ENCODE measurements around the gene ZBTB42. TPM values are rescaled to one million over a fixed set of nuclear protein-coding genes. Genes with fewer than 3 reads are reported as not detected.

The ZBTB42 gene
- total and polyA plus RNA-seq, 3 donors from 2014 or later: 6.1 to 8.4 (median 7.1) TPM

DNA sequence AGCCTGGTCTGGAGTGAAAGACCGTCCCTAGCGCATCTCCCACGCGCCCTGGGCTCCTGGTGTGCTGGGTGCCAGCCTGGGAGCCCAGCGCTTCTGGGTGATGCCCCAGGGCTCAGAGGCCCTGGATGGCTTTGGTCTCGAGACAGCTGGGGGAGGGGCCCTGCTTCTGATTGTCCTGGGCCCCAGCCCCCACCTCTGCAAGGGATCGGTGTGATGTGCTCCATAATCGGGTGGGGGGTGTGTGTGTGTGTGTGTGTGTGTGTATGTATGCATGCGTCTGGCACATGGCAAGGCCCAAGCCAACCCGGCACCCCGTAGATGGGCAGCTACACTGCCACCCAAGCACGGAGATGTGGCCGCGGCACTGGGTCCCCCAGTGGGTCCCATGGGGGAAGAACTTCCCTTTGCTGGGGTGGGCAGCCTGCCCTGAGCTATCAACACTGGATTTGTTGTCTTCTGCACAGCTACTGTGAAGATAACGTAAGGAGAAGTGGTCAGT lies 3.1 kb downstream of the ZBTB42 start:
- H3K27ac ChIP-seq: no peak overlapping the region
- intact Hi-C loops (cut with DNase I; ENCODE audit: low total_unique reads): no loop called here
- no peaks in the 10 kb centered on the region for H3K9me3 ChIP-seq
- H3K4me3 ChIP-seq: no peak overlapping the region
- no peak for TF ChIP-seq CTCF (IDR thresholded peaks at IDR 0.05)
- no peak for TF ChIP-seq POLR2A (IDR thresholded peaks at IDR 0.05)
- H3K36me3 ChIP-seq (ENCODE audit: low read depth, missing control alignments): no peaks in the 10 kb centered on the region
- no peak for DNase-seq
- H3K27me3 ChIP-seq: no peaks in the 10 kb centered on the region
- 81 to 87% methylated on average over 6 to 15 of the region's 15 CpGs for WGBS, 2 donors
- H3K4me1 ChIP-seq: peaks cover 21% of the 10 kb centered on the region

- no peaks in the 10 kb centered on the region for H3K27me3 ChIP-seq
- no peaks in the 10 kb centered on the region for H3K36me3 ChIP-seq (ENCODE audit: low read depth, missing control alignments)
- no peaks in the 10 kb centered on the region for H3K9me3 ChIP-seq
- H3K27ac ChIP-seq: no peak overlapping the region
- DNase-seq: no peak
- intact Hi-C loops (cut with DNase I; ENCODE audit: low total_unique reads): no loop called here
- H3K4me1 ChIP-seq: peaks cover 15% of the 10 kb centered on the region
- no peak for TF ChIP-seq POLR2A (IDR thresholded peaks at IDR 0.05)
- 87 to 91% methylated on average over 14 to 18 of the region's 18 CpGs for WGBS, 2 donors
- no peak overlapping the region for H3K4me3 ChIP-seq
Measured at GRCh38 chr14:104804481-104805325, 3.8 kb downstream of the ZBTB42 start.

DNA sequence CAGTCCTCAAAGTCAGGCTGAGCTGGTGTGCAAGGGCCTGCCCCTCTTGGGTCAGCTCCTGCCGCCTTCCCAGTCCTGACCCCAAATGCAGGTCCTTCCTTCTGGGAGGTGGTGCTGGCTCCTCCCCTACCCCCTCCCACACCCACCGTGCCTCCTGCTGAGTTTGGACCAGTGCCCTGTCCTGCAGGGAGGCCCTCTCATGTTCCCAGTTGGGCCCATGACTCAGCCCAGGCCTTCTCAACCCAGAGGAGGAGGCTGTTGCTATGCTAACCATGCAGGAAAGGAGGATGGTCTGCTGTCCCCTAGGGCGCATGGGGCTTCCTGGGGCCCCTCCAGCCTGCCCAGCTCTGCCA lies 4.4 kb downstream of the ZBTB42 start:
- no peaks in the 10 kb centered on the region for H3K9me3 ChIP-seq
- H3K27ac ChIP-seq: no peak overlapping the region
- no peaks in the 10 kb centered on the region for H3K27me3 ChIP-seq
- H3K4me1 ChIP-seq: peaks cover 11% of the 10 kb centered on the region
- no peak for DNase-seq
- WGBS, 2 donors: 49% methylated on average over 3 of the region's 3 CpGs; no CpG with 5 or more reads in 1 of the 2 donors
- TF ChIP-seq CTCF (IDR thresholded peaks at IDR 0.05) (no peak), POLR2A (IDR thresholded peaks at IDR 0.05) (no peak)
- intact Hi-C loops (cut with DNase I; ENCODE audit: low total_unique reads): no loop called here
- H3K36me3 ChIP-seq (ENCODE audit: low read depth, missing control alignments): no peaks in the 10 kb centered on the region
- no peak overlapping the region for H3K4me3 ChIP-seq

DNA sequence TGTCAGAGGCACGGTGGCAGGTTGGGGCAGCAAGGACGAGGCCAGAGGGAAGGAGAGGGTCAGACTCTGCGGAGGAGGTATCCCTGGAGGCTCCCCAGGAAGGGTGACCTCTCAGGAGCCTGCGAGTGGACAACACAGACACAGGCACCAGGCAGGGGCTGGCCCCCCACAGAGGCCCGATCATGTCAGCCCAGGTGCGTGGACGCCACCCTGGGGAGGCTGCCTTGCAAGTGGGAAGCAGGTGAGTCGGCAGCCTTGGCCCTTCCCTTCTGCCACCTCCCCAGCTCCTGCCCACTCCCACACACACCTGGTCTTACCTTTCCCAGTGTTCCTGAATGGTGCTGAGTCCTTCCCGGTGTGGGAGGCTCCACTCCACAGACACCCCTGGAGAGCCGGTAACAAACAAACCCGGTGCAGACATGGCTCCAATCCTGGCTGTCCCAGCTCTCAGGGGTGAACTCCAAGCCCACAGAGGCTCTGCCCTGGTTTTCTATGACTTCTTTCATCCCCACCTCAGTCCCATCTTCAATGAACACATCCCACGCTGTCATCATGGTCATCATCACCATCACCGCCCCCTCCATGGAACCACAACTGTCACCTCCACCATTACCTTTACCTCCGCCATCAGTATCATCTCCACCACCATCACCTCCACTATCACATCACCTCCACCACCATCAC lies 5.2 kb downstream of the ZBTB42 start:
- Histone ChIP-seq H3K27ac (no peak overlapping the region), H3K27me3 (no peaks in the 10 kb centered on the region), H3K4me3 (no peak overlapping the region), H3K4me1 (peaks cover 9% of the 10 kb centered on the region), H3K9me3 (no peaks in the 10 kb centered on the region), H3K36me3 (ENCODE audit: low read depth, missing control alignments) (no peaks in the 10 kb centered on the region)
- TF ChIP-seq CTCF (IDR thresholded peaks at IDR 0.05) (no peak), POLR2A (IDR thresholded peaks at IDR 0.05) (no peak)
- DNase-seq: no peak
- intact Hi-C loops (cut with DNase I; ENCODE audit: low total_unique reads): no loop called here
- 79 to 84% methylated on average over 12 to 14 of the region's 14 CpGs for WGBS, 2 donors

DNA sequence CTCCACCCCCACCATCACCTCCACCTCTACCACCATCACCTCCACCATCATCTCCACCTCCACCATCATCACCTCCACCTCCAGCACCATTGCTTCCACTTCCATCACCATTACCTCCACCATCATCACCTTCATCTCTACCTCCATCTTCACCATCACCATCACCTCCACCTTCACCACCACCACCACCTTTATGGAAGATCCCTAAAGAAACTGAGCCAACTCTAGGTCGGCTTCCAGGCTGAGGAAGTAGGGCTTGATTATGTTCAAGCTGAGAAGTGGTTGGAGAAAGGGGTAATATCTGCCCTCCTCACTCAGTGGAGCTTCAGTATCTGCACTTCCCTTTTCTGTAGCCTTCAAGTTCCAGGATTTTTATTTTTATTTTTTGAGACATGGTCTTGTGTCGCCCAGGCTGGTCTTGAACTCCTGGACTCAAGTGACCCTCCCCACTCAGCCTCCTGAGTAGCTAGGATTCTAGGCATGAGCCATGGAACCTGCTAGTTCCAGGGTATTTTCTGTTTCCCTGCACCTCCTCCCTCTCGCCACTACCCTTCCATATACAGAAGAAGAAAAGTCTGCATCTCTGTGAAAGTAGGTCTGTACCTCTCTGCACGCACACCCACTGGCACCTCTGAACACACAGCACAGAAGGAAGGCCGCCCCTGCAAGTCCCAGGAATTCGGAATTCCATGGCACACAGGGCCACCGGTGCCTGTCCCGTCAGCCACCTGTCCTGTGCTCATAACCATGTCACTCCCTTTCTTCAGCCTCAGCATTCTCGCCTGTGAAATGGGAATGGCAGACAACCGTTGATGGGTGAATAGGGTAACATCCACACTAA lies 5.9 kb downstream of the ZBTB42 start:
- peaks cover 2% of the 10 kb centered on the region for H3K4me1 ChIP-seq
- no peaks in the 10 kb centered on the region for H3K9me3 ChIP-seq
- H3K36me3 ChIP-seq (ENCODE audit: low read depth, missing control alignments): no peaks in the 10 kb centered on the region
- H3K27me3 ChIP-seq: no peaks in the 10 kb centered on the region
- WGBS, 2 donors: 89 to 92% methylated on average over 10 of the region's 10 CpGs
- intact Hi-C loops (cut with DNase I; ENCODE audit: low total_unique reads): no loop called here
- TF ChIP-seq CTCF (IDR thresholded peaks at IDR 0.05) (no peak), POLR2A (IDR thresholded peaks at IDR 0.05) (no peak)
- H3K27ac ChIP-seq: no peak overlapping the region
- DNase-seq: no peak
- no peak overlapping the region for H3K4me3 ChIP-seq
